ENCODE measurements around the gene N4BP2.

DNA sequence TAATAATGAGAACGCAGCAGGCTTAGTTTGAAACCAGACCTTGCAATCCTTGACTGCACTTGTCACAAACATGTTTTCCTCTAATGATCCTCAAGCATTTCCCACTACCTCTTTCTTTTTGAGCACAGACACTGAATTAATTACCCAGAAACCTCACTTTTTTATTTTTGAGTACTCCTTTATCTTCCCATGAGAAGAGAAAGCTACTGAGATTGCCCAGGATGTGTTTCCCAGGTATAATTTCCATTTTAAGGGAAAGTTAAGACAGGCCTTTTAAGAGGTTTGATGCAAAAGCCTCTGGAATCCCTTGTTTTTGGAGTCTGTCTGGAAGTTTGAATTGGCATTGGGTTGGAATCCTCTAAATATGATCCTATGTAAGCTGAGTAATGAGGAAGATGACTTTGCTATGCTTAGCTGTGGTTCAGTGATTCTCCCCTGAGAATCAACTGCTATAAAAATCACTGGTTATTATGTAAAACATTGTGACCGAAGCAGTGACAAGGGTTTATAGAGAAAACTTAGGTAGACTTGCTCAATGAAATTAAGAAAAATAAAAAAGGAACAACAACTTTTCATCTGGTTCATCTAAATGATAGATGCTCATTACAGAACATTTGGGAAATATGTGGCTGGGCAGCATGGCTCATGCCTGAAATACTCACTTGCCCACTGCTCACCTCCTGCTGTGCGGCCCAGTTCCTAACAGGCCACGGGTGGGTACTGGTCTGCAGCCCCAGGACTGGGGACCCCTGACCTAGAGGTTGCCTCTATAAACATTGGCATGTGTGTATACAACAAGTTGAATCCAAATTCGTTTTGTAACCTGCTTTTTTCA is 129.4 kb downstream of the N4BP2 start:
- TF ChIP-seq, protein P1, sequence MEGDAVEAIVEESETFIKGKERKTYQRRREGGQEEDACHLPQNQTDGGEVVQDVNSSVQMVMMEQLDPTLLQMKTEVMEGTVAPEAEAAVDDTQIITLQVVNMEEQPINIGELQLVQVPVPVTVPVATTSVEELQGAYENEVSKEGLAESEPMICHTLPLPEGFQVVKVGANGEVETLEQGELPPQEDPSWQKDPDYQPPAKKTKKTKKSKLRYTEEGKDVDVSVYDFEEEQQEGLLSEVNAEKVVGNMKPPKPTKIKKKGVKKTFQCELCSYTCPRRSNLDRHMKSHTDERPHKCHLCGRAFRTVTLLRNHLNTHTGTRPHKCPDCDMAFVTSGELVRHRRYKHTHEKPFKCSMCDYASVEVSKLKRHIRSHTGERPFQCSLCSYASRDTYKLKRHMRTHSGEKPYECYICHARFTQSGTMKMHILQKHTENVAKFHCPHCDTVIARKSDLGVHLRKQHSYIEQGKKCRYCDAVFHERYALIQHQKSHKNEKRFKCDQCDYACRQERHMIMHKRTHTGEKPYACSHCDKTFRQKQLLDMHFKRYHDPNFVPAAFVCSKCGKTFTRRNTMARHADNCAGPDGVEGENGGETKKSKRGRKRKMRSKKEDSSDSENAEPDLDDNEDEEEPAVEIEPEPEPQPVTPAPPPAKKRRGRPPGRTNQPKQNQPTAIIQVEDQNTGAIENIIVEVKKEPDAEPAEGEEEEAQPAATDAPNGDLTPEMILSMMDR (IDR thresholded peaks at IDR 0.05) = no peak
- no peak for TF ChIP-seq POLR2AphosphoS5 (IDR thresholded peaks at IDR 0.05; ENCODE audit: low read depth, low read length)
- no peak for TF ChIP-seq SIN3A (IDR thresholded peaks at IDR 0.05; ENCODE audit: borderline replicate concordance, insufficient read depth, low read depth, low read length)
- TF ChIP-seq TCF7L2 (IDR thresholded peaks at IDR 0.05; ENCODE audit: low read depth, low read length) = no peak
- TF ChIP-seq, protein P2, sequence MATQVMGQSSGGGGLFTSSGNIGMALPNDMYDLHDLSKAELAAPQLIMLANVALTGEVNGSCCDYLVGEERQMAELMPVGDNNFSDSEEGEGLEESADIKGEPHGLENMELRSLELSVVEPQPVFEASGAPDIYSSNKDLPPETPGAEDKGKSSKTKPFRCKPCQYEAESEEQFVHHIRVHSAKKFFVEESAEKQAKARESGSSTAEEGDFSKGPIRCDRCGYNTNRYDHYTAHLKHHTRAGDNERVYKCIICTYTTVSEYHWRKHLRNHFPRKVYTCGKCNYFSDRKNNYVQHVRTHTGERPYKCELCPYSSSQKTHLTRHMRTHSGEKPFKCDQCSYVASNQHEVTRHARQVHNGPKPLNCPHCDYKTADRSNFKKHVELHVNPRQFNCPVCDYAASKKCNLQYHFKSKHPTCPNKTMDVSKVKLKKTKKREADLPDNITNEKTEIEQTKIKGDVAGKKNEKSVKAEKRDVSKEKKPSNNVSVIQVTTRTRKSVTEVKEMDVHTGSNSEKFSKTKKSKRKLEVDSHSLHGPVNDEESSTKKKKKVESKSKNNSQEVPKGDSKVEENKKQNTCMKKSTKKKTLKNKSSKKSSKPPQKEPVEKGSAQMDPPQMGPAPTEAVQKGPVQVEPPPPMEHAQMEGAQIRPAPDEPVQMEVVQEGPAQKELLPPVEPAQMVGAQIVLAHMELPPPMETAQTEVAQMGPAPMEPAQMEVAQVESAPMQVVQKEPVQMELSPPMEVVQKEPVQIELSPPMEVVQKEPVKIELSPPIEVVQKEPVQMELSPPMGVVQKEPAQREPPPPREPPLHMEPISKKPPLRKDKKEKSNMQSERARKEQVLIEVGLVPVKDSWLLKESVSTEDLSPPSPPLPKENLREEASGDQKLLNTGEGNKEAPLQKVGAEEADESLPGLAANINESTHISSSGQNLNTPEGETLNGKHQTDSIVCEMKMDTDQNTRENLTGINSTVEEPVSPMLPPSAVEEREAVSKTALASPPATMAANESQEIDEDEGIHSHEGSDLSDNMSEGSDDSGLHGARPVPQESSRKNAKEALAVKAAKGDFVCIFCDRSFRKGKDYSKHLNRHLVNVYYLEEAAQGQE (IDR thresholded peaks at IDR 0.05; ENCODE audit: insufficient read depth in 1 of 2, low read depth in 2 of 2, low read length in 1 of 2) = no peak
